Kidney (tissue), 14 donors: ENCODE results near the gene CGRRF1. TPM values are rescaled to one million over a fixed set of nuclear protein-coding genes. Genes with fewer than 3 reads are reported as not detected.

Source experiments
- DNase-seq, 5 donors: peaks; one replicate each; pipeline ENCODE4 v3.0.0-alpha.2; 2013 to 2020
- FAIRE-seq: peaks from 2 replicates; lab custom pipeline; 2012; peaks lifted over from hg19 to GRCh38; lab: Jason Lieb, UNC
- H3K27ac ChIP-seq, 2 donors: one replicate each; pipeline ENCODE4 v1.7.0; 2013; ENCODE audit warnings: low read depth in 2 of 2, low read length in 2 of 2, inconsistent platforms in 1 of 2
- H3K27me3 ChIP-seq: one replicate; pipeline ENCODE4 v1.7.1; 2013; ENCODE audit warnings: low read length, inconsistent platforms; ENCODE audit not compliant: control insufficient read depth, insufficient read depth
- H3K36me3 ChIP-seq, 3 donors: one replicate each; pipeline versions ENCODE4 v1.7.0 to v1.7.1; 2013; ENCODE audit warnings: low read length in 3 of 3, control low read depth in 1 of 3, inconsistent platforms in 1 of 3; ENCODE audit not compliant: insufficient read depth in 3 of 3, control insufficient read depth in 2 of 3
- H3K4me1 ChIP-seq, 3 donors: one replicate each; pipeline versions ENCODE4 v1.7.0 to v1.7.1; 2013; ENCODE audit warnings: low read length in 3 of 3, inconsistent platforms in 1 of 3, low read depth in 1 of 3; ENCODE audit not compliant: control insufficient read depth in 2 of 3, insufficient read depth in 2 of 3
- H3K4me3 ChIP-seq, 3 donors: one replicate each; pipeline versions ENCODE4 v1.7.0 to v1.8.1; 2013; ENCODE audit warnings: low read length in 3 of 3, control low read depth in 1 of 3, inconsistent platforms in 1 of 3
- H3K9ac ChIP-seq, 3 donors: one replicate each; pipeline versions ENCODE4 v1.7.0 to v1.7.1; 2013; ENCODE audit warnings: low read length in 3 of 3, control low read depth in 1 of 3, inconsistent platforms in 1 of 3
- H3K9me3 ChIP-seq, 3 donors: one replicate each; pipeline versions ENCODE4 v1.7.0 to v1.7.1; 2013; ENCODE audit warnings: low read length in 3 of 3, control low read depth in 1 of 3, inconsistent platforms in 1 of 3; ENCODE audit not compliant: control insufficient read depth in 2 of 3, insufficient read depth in 1 of 3
- intact Hi-C: fragments of 100-400 bp; cut with DNase I; formaldehyde crosslinking; loops from one replicate; pipeline ENCODE4 v1.11.1; 2022
- polyA plus RNA-seq: library from polyadenylated mRNA; stranded (reverse); fragments of 350-450 nt; fragmentation: Illumina TruSeq; extraction: RNeasy Lipid Tissue Mini Kit (QIAGEN cat#74804); gene quantifications from one replicate; pipeline ENCODE4 v1.2.3, GENCODE V29; 2014; ENCODE audit warnings: low read depth, low replicate concordance; ENCODE audit not compliant: insufficient read depth
- total RNA-seq: library from RNA; stranded (reverse); fragmentation: NEBNext Ultra II Directional; extraction: Animal tissue kit (Norgen Biotek cat#: 25700); gene quantifications from one replicate; pipeline ENCODE4 v1.2.1, GENCODE V29; 2021
- TF ChIP-seq, protein P1 (sequence below): IDR thresholded peaks from 3 replicates; pipeline ENCODE4 v1.5.1; 2012; ENCODE audit warnings: mild to moderate bottlenecking, moderate library complexity, borderline replicate concordance; ENCODE audit not compliant: insufficient read depth; ENCODE audit errors: extremely low read depth
- donor health status: control.
- donor health status: control.
- donor health status: control.
- donor health status: control.
- donor health status: control.
- donor health status: DM: yes; HTN: yes; CAD: no.
- donor health status: Normal renal cell carcinoma (clear cell type).

The CGRRF1 gene
- total and polyA plus RNA-seq, 2 donors from 2014 or later, result 19.6 to 26.2 TPM

DNA sequence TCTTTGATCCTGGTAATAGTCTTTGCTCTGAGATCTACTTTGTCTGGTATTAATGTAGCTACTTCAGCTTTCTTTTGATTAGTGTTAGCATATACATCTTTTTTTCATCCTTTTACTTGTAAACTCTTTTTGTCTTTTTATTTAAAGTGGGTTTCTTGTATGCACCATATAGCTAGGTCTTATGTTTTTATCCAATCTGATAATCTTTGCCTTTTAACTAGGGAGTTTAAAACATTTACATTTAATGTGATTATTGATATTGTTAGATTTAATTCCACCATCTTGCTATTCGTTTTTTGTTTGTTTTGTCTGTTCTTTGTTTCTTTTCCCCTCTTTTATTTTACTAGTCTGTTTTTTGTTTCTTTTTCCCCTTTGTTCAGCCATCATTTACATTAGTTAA, 6.0 kb downstream of the CGRRF1 start:
- intact Hi-C loops, result no loop called here
- FAIRE-seq, result no peak
- Histone ChIP-seq H3K36me3 (no peaks in the 10 kb centered on the region), H3K4me3 (no peak overlapping the region), H3K9ac (no peak overlapping the region), H3K27ac (no peak overlapping the region), H3K27me3 (no peaks in the 10 kb centered on the region), H3K9me3 (peaks cover 0 to 6% (median 1%) of the 10 kb centered on the region in 3 donors), H3K4me1 (peaks cover 0 to 12% (median 6%) of the 10 kb centered on the region in 3 donors)
- DNase-seq, result no peak
- TF ChIP-seq, protein P1, sequence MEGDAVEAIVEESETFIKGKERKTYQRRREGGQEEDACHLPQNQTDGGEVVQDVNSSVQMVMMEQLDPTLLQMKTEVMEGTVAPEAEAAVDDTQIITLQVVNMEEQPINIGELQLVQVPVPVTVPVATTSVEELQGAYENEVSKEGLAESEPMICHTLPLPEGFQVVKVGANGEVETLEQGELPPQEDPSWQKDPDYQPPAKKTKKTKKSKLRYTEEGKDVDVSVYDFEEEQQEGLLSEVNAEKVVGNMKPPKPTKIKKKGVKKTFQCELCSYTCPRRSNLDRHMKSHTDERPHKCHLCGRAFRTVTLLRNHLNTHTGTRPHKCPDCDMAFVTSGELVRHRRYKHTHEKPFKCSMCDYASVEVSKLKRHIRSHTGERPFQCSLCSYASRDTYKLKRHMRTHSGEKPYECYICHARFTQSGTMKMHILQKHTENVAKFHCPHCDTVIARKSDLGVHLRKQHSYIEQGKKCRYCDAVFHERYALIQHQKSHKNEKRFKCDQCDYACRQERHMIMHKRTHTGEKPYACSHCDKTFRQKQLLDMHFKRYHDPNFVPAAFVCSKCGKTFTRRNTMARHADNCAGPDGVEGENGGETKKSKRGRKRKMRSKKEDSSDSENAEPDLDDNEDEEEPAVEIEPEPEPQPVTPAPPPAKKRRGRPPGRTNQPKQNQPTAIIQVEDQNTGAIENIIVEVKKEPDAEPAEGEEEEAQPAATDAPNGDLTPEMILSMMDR, result no peak

DNA sequence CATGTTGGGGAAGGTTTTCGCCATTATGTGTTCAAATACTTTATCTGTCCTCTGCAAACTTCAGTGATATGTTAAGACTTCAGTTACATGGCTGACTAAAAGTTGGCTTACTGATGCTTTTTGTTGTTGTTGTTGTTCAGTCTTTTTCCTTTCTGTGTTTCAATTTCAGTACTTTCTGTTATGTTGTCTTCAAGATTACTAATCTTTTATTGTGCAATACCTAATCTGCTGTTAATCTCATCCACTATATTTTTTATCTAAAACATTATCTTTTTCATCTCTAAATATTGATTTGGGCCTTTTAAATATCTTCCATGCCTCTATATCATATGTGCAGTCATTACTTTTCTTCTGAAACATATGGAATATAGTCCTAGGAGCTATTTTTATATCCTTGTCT, 7.0 kb downstream of the CGRRF1 start:
- FAIRE-seq, result no peak
- Histone ChIP-seq H3K9me3 (peaks cover 0 to 6% (median 1%) of the 10 kb centered on the region in 3 donors), H3K9ac (no peak overlapping the region), H3K27me3 (no peaks in the 10 kb centered on the region), H3K27ac (no peak overlapping the region), H3K4me1 (peaks cover 0 to 6% (median 2%) of the 10 kb centered on the region in 3 donors), H3K36me3 (no peaks in the 10 kb centered on the region), H3K4me3 (no peak overlapping the region)
- intact Hi-C loops, result no loop called here
- TF ChIP-seq, protein P1, result no peak
- no peak for DNase-seq

- no peaks in the 10 kb centered on the region for H3K9me3 ChIP-seq
- H3K27ac ChIP-seq, result no peak overlapping the region
- H3K4me3 ChIP-seq, result no peak overlapping the region
- peaks cover 0 to 9% (median 8%) of the 10 kb centered on the region in 3 donors for H3K36me3 ChIP-seq
- intact Hi-C loops, result no loop called here
- FAIRE-seq (no peak), DNase-seq (no peak)
- no peak overlapping the region for H3K9ac ChIP-seq
- no peaks in the 10 kb centered on the region for H3K27me3 ChIP-seq
- TF ChIP-seq, protein P1, result no peak
- H3K4me1 ChIP-seq, result no peaks in the 10 kb centered on the region
These were observed 14.7 kb downstream of the CGRRF1 start for GRCh38 chr14:54524410-54524809.

- TF ChIP-seq, protein P1, result no peak
- no peaks in the 10 kb centered on the region for H3K27me3 ChIP-seq
- H3K36me3 ChIP-seq, result peaks cover 0 to 9% (median 5%) of the 10 kb centered on the region in 3 donors
- H3K27ac ChIP-seq, result no peak overlapping the region
- H3K9me3 ChIP-seq, result no peaks in the 10 kb centered on the region
- no peak overlapping the region for H3K9ac ChIP-seq
- intact Hi-C loops, result no loop called here
- no peaks in the 10 kb centered on the region for H3K4me1 ChIP-seq
- DNase-seq (no peak), FAIRE-seq (no peak)
- no peak overlapping the region for H3K4me3 ChIP-seq
These were observed 19.3 kb downstream of the CGRRF1 start for GRCh38 chr14:54528973-54529372.
